Measurements from ENCODE around the gene TAGLN.
"Not testable (repeated sequence)": the region's sequence is repeated elsewhere in the genome, so short reads cannot be mapped to it uniquely, and the experiment has no call there.

The TAGLN gene

DNA sequence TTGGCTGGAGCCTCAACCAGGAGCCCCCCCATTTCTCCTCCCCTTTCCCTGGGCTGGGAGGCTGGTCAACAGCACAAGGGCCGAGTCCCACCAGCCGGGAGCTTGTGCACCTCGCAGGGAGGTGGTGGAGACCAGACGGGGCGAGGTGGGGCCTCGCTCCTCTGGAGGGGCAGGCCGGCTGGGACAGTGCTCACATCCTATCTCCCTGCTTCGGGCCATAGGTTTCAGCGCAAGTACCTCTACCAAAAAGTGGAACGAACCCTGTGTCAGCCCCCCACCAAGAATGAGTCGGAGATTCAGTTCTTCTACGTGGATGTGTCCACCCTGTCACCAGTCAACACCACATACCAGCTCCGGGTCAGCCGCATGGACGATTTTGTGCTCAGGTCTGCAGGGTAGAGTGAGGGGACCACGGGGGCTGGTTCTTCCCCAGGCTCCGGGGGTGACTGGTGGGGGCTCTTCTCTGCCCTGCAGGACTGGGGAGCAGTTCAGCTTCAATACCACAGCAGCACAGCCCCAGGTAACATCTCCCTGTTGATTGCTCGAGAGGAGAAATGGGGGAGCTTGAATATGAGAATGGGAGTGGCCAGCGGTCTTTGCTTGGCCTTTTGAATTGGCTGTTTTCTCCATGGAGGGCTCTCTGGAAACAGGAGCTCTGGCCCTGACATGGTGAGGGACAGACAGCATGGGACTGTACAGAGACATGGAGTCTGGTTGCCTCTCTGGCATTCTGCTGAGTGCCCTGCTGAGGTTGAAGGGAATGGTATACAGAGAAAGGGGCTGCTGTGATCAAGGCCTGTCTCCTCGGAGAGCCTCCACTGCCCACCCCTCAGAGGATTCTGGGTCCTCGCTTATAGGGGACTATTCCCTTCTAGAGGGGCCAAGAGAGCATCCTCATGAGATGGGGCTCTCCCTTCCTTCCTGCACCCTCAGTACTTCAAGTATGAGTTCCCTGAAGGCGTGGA is 17.3 kb upstream of the TAGLN start:
- no peak for DNase-seq

DNA sequence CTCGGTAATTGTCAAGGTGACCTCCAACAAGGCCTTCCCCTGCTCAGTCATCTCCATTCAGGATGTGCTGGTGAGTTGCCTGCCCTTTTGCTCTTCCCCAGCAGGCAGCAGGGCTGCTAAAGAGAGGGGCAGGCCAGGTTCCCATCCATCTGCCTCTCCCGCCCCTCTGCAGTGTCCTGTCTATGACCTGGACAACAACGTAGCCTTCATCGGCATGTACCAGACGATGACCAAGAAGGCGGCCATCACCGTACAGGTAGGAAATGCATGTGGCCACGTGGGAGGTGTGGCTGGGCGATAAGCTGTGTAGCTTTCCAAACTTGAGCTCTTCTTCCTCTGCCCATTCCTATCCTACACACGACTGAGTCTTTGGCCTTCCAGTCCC is 16.6 kb upstream of the TAGLN start:
- no peak for DNase-seq

DNA sequence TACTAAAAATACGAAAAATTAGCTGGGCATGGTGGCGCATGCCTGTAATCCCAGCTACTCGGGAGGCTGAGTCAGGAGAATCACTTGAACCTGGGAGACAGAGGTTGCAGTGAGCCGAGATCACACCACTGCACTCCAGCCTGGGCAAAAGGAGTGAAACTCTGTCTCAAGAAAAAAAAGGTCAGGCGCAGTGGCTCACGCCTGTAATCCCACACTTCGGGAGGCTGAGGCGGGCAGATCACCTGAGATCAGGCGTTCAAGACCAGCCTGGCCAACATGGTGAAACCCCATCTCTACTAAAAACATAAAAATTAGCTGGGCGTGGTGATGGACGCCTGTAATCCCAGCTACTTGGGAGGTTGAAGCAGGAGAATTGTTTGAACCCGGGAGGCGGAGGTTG is 16.0 kb upstream of the TAGLN start:
- not testable (repeated sequence) for DNase-seq

DNA sequence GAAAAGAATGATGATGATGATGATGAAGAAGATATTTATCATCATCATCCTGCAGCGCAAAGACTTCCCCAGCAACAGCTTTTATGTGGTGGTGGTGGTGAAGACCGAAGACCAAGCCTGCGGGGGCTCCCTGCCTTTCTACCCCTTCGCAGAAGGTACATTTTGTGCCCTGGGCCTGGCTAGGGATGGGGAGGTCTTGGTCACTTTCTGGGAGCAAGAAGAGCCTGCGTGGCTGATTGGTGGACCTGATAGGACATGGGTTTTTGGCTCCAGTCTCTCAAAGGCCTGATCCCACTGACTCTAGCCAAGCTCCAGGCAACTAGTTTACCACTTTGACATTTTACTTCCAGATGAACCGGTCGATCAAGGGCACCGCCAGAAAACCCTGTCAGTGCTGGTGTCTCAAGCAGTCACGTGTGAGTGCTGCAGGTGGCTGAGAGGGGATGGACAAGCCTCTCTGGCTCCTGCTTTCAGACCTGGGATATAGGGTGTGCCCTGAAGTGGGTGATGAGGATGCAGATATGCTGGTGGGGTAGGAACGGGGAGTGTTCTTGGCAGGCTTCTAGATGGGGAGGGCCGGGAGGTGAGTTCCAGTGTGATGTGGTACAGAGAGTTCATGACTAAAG is 15.3 kb upstream of the TAGLN start:
- no peak for DNase-seq

DNA sequence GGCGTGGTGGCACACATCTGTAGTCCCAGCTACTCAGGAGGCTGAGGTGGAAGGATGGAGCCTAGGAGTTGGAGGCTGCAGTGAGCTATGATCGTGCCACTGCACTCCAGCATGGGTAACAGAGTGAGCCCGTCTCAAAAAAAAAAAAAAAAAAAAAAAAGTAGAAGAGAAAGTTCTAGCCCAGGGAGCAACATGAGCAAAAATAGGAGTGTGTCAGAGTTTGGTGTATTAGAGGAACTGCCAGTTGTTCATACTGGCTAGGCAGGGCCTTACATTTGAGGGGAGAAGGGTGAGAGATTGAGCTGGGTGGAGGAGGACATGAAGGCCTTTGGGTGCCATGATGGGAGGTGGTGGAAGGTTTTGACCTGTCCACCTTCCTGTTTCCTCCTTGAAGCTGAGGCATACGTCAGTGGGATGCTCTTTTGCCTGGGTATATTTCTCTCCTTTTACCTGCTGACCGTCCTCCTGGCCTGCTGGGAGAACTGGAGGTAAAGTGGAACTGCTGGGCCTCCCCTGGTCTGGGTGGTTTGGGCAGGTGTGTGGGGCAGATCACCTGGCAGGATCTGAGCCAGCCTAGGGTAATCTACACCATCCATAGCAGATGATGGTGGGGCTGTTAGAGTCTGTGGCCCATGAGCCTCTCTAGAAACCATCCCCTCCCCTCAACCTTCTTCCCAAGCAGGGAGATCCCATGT is 13.3 kb upstream of the TAGLN start:
- DNase-seq = no peak

DNA sequence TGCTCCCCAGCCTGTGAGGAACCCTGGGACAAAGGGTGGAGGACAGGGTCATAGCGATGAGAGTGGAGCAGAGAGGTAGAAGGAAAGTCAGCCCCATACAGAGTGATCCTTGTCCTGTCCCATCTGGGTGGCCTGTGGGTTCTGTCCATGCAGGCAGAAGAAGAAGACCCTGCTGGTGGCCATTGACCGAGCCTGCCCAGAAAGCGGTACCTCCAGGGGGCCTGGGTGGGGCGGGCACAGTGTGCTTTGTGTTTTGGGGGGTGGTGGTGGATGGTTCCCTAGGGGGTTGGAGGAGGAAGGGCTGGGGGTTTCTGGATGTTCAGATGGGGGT is 12.8 kb upstream of the TAGLN start:
- no peak for DNase-seq

DNA sequence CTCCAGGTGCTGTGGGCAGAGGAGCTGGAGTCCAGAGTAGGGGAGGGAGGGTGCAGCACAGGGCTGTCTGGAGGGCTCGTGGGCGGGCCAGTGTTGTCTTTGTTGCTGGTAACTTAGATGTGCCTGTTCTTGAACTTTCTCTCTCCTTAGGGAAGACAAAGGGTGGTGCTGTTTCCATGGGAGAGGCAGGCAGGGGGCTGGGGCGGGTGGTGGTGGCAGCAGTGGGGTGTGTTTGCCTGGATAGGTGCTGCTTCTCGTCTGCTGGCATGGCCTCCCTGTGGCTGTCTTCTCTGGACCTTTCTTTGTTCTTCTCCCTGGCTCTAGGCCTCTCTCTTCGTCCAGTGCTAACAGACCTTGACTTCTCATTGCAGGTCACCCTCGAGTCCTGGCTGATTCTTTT is 12.2 kb upstream of the TAGLN start:
- DNase-seq = no peak

DNA sequence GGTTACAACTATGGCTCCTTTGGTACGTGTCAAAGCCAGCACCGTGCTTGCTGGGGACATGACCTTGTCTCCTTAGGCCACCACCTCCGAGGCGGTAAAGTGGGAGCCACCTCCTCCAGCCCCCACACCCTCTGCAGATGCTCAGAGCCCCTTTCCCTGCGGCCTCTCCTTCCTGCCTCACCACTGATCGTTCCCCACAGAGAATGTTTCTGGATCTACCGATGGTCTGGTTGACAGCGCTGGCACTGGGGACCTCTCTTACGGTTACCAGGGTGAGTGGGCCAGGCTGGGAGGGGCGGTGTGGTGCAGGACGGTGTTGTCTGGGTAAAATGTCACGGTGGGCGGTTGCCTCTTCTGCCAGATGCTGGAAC is 11.8 kb upstream of the TAGLN start:
- DNase-seq = no peak

DNA sequence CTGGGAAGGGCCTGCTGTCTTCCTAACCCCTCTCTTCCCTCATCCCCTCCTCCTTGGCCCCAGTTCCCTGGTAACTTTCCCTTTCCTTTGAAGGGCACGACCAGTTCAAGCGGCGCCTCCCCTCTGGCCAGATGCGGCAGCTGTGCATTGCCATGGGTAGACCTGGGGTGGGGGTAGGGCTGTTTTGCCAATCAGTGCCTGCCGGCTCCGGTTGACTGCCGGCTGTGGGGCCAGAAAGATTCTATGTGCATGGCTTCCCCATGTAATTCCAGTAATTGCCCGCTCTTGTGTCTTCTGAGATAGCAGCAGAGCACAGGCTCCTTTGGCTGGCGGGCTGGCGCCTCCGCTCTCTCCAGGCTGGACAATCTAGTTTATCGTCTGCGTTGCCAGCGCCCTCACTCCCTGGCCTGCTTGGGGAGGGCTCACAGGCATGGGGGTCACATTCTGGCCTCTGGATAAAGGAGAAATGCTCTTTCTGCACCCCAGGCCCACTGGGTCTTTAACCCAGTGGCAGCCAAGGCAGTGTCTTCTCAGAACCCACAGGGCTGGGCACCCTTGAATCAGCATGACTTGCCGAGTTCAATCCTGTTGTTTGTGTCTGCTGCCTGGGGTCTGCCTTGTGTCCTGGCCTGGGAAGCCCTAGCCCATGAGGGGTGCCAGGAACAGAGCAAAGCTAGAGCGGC is 11.2 kb upstream of the TAGLN start:
- DNase-seq = no peak

DNA sequence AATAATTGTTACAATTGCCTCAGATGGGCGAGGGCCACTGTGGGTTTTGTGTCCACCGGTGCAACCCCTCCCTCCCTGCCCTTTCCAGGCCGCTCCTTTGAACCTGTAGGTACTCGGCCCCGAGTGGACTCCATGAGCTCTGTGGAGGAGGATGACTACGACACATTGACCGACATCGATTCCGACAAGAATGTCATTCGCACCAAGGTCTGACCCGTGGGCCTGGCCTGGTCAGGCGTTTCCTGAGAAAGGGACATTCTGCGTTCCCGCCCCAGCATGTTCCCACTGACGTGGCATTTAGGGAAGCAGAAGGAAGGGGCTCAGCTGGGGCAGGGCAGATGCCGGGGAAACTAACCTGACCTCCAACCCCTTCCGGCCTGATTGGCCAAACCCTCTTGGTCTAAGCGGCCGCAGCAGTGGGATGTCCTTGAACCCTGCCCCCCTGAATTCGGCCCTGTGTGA is 10.5 kb upstream of the TAGLN start:
- no peak for DNase-seq

DNA sequence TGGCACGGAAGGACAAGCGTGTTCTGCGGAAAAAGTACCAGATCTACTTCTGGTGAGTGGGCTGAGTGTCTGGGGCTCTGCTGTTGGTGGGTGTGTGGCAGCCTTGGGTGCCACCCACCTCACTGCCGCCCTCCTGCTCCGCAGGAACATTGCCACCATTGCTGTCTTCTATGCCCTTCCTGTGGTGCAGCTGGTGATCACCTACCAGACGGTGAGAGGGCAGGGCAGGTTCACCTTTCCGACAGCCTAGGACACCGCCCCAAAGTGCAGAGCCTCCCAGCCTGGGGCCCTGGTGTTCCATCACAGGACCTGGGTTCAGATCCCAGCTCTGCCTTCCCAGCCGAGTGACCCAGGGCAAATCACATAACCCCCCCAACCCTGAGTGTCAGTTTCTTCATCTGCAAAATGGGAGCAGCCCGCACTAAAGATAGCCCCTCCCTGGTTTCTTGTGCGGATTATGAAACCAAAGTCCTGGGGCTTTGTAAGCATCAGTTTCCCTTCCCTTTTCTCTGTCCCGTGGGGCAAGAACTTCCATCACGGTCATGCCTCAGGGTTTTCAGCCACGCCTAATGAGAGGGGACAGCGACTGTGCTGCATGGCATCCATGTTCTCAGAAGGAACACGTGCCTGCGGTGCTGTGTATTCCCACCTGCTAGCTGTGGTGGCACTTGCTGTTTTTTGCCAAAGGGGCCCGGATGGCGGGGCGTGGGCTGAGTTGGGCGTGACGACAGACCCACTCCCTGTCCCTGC is 9.8 kb upstream of the TAGLN start:
- DNase-seq = no peak

DNA sequence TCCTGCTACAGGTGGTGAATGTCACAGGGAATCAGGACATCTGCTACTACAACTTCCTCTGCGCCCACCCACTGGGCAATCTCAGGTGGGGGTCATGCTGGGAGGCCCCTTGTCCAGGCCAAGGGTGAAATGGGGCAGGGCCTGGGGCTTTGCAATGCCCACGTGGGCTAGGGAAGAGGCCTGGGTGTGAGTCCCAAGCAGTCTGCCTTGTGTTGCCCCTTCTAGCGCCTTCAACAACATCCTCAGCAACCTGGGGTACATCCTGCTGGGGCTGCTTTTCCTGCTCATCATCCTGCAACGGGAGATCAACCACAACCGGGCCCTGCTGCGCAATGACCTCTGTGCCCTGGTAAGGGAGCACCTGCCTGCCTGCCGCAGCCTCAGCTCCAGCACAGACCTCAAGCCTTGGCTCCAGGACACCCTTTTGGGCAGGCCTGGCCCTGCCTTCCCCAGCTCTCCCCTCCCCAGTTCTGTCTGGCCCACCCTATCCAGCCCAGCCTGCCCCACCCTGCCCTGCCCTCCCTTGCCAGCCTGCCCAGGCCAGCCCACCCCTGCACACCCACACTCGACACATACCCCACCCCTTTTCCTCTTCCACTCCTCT is 9.1 kb upstream of the TAGLN start:
- DNase-seq = no peak

DNA sequence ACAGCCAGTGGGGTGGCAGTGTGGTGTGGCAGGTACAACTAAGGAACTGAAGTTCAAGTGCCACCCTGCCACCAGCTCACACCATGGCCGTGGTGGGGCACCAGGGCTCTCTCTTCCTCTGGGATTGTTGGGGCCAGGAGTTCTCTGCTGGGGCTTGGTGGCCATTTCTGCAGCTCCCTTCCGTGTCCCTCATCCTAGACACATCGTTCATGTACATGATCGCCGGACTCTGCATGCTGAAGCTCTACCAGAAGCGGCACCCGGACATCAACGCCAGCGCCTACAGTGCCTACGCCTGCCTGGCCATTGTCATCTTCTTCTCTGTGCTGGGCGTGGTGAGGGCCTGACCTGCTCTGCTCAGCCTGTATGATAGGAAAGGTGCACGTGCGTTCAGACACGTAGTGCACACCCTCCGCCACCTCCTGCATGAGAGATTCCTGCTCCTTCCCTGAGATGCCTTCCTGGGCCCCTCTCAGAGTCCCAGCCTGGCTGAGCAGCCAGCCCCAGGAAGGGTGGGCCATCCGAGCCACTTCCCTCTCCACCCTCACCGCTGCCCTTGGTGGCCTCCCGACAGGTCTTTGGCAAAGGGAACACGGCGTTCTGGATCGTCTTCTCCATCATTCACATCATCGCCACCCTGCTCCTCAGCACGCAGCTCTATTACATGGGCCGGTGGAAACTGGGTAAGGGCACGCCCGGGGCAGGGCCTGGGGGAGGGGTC is 7.3 kb upstream of the TAGLN start:
- no peak for DNase-seq

DNA sequence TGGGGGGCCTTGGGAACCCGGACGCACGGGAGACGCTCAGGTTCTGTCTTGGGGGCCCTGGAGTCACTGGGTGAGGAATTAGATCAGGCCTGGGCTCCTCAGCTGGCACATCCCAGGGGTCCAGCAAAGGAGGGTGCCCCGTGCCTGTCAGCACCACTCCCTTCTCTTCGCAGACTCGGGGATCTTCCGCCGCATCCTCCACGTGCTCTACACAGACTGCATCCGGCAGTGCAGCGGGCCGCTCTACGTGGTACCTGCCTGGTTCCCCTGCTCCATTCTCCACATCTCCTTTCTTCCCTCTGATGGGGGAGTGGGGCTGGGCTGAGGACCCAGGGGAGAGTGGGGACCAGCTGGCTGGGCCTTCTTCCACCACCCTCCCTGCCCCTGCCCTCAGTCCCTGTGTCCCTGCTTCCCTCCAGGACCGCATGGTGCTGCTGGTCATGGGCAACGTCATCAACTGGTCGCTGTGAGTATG is 6.7 kb upstream of the TAGLN start:
- no peak for DNase-seq

DNA sequence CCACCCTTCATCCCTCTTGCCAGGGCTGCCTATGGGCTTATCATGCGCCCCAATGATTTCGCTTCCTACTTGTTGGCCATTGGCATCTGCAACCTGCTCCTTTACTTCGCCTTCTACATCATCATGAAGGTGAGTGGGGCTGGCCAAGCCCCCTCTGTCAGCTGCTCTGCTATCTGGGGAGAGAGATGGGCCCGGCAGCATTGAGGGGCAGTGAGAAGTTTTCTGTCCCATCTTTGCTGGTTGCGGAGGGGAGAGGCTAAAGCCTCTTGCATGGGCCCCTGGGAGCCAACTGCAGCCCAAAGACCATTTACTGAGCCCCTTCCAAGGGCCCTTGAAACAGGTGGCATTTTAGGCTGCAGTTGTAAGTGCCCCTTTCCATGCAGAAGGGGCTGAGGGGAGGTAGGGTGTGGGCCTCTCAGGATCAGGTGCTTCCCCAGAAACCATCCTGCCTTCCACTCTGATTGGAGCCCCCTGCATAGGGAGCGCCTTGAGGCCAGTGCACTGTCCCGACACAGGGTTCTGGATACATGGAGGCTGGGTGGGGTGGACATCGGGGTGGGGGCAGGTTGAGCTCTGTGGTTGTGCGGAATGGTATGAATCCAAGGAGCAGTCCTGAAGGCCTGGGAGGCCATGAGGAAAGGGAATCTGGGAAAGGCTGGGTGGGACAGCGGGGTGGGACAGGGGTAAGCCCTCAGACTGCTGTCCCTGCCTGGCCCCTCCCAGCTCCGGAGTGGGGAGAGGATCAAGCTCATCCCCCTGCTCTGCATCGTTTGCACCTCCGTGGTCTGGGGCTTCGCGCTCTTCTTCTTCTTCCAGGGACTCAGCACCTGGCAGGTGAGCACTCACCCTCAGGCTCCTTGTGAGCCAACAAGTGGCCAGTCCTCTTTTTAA is 5.8 kb upstream of the TAGLN start:
- DNase-seq = no peak

DNA sequence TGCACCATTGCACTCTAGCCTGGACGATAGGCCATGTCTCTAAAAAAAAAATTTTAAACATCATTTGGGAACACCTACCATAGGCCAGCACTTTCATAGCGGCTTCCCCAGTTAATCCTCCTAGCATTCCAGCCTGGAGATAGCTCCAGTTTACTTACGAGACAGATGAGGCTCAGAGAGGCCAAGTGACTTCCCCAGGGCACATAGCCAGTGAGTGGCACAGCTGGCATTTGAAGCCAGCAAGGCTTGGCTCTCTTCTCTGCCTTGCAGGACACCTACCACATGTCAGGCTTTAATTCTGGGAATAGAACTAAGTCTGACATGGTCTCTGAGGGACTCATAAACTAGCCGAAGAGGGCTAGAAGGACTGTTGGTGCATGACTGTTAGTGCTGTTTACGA is 4.9 kb upstream of the TAGLN start:
- no peak for DNase-seq

DNA sequence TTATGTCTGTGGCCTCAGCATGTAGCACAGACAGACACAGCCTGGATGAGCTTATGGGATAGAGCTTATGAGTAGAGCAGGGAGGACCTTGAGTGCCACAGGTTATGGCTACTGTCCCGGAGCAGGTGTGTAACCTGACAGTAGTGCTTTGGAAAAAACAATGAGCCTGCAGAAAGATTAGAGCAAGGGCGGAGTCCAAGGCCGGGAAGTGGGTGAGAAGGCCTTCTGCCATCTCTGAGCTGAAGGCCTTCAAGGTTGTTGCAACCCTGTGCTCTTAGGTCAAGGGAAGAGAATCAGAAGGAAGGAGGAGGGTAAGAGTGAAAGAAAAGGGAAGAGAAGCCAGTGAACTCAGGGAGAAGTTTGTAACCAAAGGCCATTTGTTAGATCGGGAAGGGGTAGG is 3.9 kb upstream of the TAGLN start:
- no peak for DNase-seq

DNA sequence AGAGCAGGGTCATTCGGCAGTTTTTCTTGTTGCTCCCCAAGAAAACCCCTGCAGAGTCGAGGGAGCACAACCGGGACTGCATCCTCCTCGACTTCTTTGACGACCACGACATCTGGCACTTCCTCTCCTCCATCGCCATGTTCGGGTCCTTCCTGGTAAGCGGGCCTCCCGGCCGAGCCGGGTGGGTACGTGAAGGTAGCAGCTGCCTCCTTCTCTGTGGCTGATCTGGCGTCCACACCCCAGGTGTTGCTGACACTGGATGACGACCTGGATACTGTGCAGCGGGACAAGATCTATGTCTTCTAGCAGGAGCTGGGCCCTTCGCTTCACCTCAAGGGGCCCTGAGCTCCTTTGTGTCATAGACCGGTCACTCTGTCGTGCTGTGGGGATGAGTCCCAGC is 3.4 kb upstream of the TAGLN start:
- no peak for DNase-seq

DNA sequence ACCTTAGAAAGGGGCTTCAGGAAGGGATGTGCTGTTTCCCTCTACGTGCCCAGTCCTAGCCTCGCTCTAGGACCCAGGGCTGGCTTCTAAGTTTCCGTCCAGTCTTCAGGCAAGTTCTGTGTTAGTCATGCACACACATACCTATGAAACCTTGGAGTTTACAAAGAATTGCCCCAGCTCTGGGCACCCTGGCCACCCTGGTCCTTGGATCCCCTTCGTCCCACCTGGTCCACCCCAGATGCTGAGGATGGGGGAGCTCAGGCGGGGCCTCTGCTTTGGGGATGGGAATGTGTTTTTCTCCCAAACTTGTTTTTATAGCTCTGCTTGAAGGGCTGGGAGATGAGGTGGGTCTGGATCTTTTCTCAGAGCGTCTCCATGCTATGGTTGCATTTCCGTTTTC is 2.2 kb upstream of the TAGLN start:
- DNase-seq = no peak

Data from NCI-H69 (cell line).